IMR-90 (cell line): ENCODE measurements around the gene IL1R2. TPM values are rescaled to one million over a fixed set of nuclear protein-coding genes. Genes with fewer than 3 reads are reported as not detected.

ENCODE experiments used
- ATAC-seq: fragments of 200-7000 bp; cut with Tn5 transposase; 2 replicates; pipeline ENCODE4 v1.9.1; 2020; ENCODE audit warnings: low read depth, mild to moderate bottlenecking, moderate library complexity
- BruUV-seq: library from RNA; stranded (reverse); fragments of 400-500 nt; replicated peaks from 2 replicates; lab custom pipeline; 2021; lab: Mats Ljungman, UMichigan
- CTCF ChIA-PET: fragments of 300-600 bp; formaldehyde crosslinking; extraction: SDS; loops from one replicate; lab custom pipeline; 2021; ENCODE audit warnings: antibody characterized with exemption; lab: Yijun Ruan, JAX
- POLR2A ChIA-PET: fragments of 300-600 bp; sonication (Branson Sonifier 250); formaldehyde crosslinking; loops from one replicate; lab custom pipeline; 2022; ENCODE audit warnings: antibody characterized with exemption; ENCODE audit not compliant: unreplicated experiment; lab: Charles Lee
- DNase-seq: peaks from one replicate; pipeline ENCODE4 v3.0.0; 2013
- H2AFZ ChIP-seq: replicated peaks from 2 replicates; pipeline ENCODE3; 2013; ENCODE audit warnings: low read length, mild to moderate bottlenecking; ENCODE audit not compliant: poor library complexity
- H2AK5ac ChIP-seq: 2 replicates; pipeline ENCODE4 v1.6.1; 2013; ENCODE audit warnings: low read depth, low read length, inconsistent platforms
- H2AK9ac ChIP-seq: replicated peaks from 2 replicates; pipeline ENCODE3; 2013; ENCODE audit warnings: mild to moderate bottlenecking, low read depth, low read length, moderate library complexity; ENCODE audit not compliant: poor library complexity
- H2BK120ac ChIP-seq: 2 replicates; pipeline ENCODE4 v1.6.1; 2013; ENCODE audit warnings: low read depth, low read length, inconsistent platforms
- H2BK15ac ChIP-seq: 3 replicates; pipeline ENCODE4 v1.6.1; 2013; ENCODE audit warnings: low read depth, low read length, inconsistent platforms
- H2BK20ac ChIP-seq: 2 replicates; pipeline ENCODE4 v1.6.1; 2013; ENCODE audit warnings: low read depth, mild to moderate bottlenecking, inconsistent platforms, low read length, moderate library complexity
- H2BK5ac ChIP-seq: 2 replicates; pipeline ENCODE4 v1.6.1; 2013; ENCODE audit warnings: mild to moderate bottlenecking, low read depth, low read length, inconsistent platforms; ENCODE audit not compliant: poor library complexity, severe bottlenecking
- H3K14ac ChIP-seq: replicated peaks from 2 replicates; pipeline ENCODE4 v1.6.1; 2013; ENCODE audit warnings: low read depth, low read length, inconsistent platforms
- H3K18ac ChIP-seq: 2 replicates; pipeline ENCODE4 v1.6.1; 2013; ENCODE audit warnings: low read depth, low read length, control low read depth
- H3K23ac ChIP-seq: 2 replicates; pipeline ENCODE4 v1.6.1; 2013; ENCODE audit warnings: low read depth, low read length, inconsistent platforms
- H3K27ac ChIP-seq: 2 replicates; pipeline ENCODE4 v1.5.1; 2013; ENCODE audit warnings: mild to moderate bottlenecking, control low read depth, low read length; ENCODE audit not compliant: insufficient read depth
- H3K27me3 ChIP-seq: 2 replicates; pipeline ENCODE4 v1.6.1; 2013; ENCODE audit warnings: low read length; ENCODE audit not compliant: control insufficient read depth, insufficient read depth
- H3K36me3 ChIP-seq: 2 replicates; pipeline ENCODE4 v1.6.1; 2013; ENCODE audit warnings: low read length, mixed read lengths; ENCODE audit not compliant: control insufficient read depth, insufficient read depth
- H3K4ac ChIP-seq: 2 replicates; pipeline ENCODE4 v1.6.1; 2013; ENCODE audit warnings: low read depth, low read length, inconsistent platforms
- H3K4me1 ChIP-seq: 2 replicates; pipeline ENCODE4 v1.6.1; 2013; ENCODE audit warnings: low read length, mixed read lengths; ENCODE audit not compliant: control insufficient read depth, insufficient read depth
- H3K4me2 ChIP-seq: 2 replicates; pipeline ENCODE4 v1.6.1; 2013; ENCODE audit warnings: low read depth, mild to moderate bottlenecking, control low read depth, low read length, moderate library complexity
- H3K4me3 ChIP-seq: 2 replicates; pipeline ENCODE4 v1.5.1; 2013; ENCODE audit warnings: low read depth, mild to moderate bottlenecking, control low read depth, low read length, moderate library complexity; ENCODE audit not compliant: insufficient read depth
- H3K56ac ChIP-seq: 2 replicates; pipeline ENCODE4 v1.6.1; 2013; ENCODE audit warnings: low read length, inconsistent platforms; ENCODE audit not compliant: insufficient read depth; ENCODE audit errors: extremely low read depth
- H3K79me1 ChIP-seq, 2 experiments: 2 replicates each; pipeline ENCODE4 v1.6.1; 2013; ENCODE audit warnings: low read length in 2 of 2, inconsistent platforms in 1 of 2, low read depth in 1 of 2
- H3K9ac ChIP-seq: 2 replicates; pipeline ENCODE4 v1.6.1; 2013; ENCODE audit warnings: low read depth, low read length, control low read depth
- H3K9me1 ChIP-seq: 2 replicates; pipeline ENCODE4 v1.6.1; 2013; ENCODE audit warnings: low read length, inconsistent platforms; ENCODE audit not compliant: insufficient read depth
- H3K9me3 ChIP-seq: 2 replicates; pipeline ENCODE4 v1.6.1; 2013; ENCODE audit warnings: low read length; ENCODE audit not compliant: control insufficient read depth, insufficient read depth
- H4K20me1 ChIP-seq: 2 replicates; pipeline ENCODE4 v1.6.1; 2013; ENCODE audit warnings: low read length, inconsistent platforms; ENCODE audit not compliant: insufficient read depth
- H4K5ac ChIP-seq: 2 replicates; pipeline ENCODE4 v1.6.1; 2013; ENCODE audit warnings: mild to moderate bottlenecking, low read depth, low read length, control low read depth
- H4K8ac ChIP-seq, 2 experiments: 2 replicates each; pipeline ENCODE4 v1.6.1; 2013; ENCODE audit warnings: low read depth in 2 of 2, low read length in 2 of 2, control low read depth in 1 of 2, inconsistent platforms in 1 of 2
- H4K91ac ChIP-seq: 2 replicates; pipeline ENCODE4 v1.6.1; 2013; ENCODE audit warnings: low read depth, low read length, inconsistent platforms; ENCODE audit not compliant: insufficient read depth
- BHLHE40 ChIP-seq: fragments of 150-350 bp; IDR thresholded peaks from 2 replicates; pipeline ENCODE4 v1.6.1; 2016; ENCODE audit warnings: mild to moderate bottlenecking, low read depth, low read length
- CEBPB ChIP-seq: IDR thresholded peaks from 2 replicates; pipeline ENCODE4 v1.6.1; 2012; ENCODE audit warnings: low read depth, low read length, improper control_type of control experiment
- MAZ ChIP-seq: IDR thresholded peaks from 2 replicates; pipeline ENCODE4 v1.6.1; 2012; ENCODE audit warnings: low read depth, mild to moderate bottlenecking, low read length, improper control_type of control experiment, moderate library complexity, borderline replicate concordance
- POLR2A ChIP-seq: IDR thresholded peaks from 2 replicates; pipeline ENCODE4 v1.6.1; 2012; ENCODE audit warnings: mild to moderate bottlenecking, low read depth, low read length
- WGBS, 2 experiments: methylation state at CpG; one replicate each; pipeline versions ENCODE4 v1.1.5 to v1.1.7; 2013; ENCODE audit warnings: missing lambda C conversion rate in 2 of 2; ENCODE audit not compliant: insufficient read length in 1 of 2; ENCODE audit errors: extremely low coverage in 2 of 2; 5-methylcytosine and 5-hydroxymethylcytosine counted together
- dilution Hi-C: fragments of 300-500 bp; cut with HindIII; formaldehyde crosslinking; loops from one replicate; pipeline ENCODE4 v1.14.3; 2018; ENCODE audit warnings: low sequenced_read_pairs; ENCODE audit not compliant: unreplicated experiment
- in situ Hi-C: fragments of 300-500 bp; cut with MboI; formaldehyde crosslinking; loops from 3 replicates; pipeline ENCODE4 v1.14.3; 2019; ENCODE audit warnings: low sequenced_read_pairs, inconsistent platforms, mixed read lengths
- intact Hi-C: fragments of 100-400 bp; cut with micrococcal nuclease; formaldehyde crosslinking; loops from 2 replicates; pipeline ENCODE4 v1.10.0; 2022
- polyA plus RNA-seq, 3 experiments: library from polyadenylated mRNA; depleted of rRNA; stranded (reverse); fragments of >200 nt; gene quantifications; 2 replicates each; pipeline ENCODE4 v1.2.3, GENCODE V29; 2012; ENCODE audit warnings: low replicate concordance in 1 of 3
- total RNA-seq: library from RNA; depleted of rRNA; stranded (reverse); fragments of >200 nt; gene quantifications from 2 replicates; pipeline ENCODE4 v1.2.3, GENCODE V29; 2012
- TF ChIP-seq, protein P1 (sequence below): conservative IDR thresholded peaks from 2 replicates; pipeline ENCODE4 v1.5.1; 2012; ENCODE audit warnings: mild to moderate bottlenecking, low read depth, low read length, improper control_type of control experiment

Gene IL1R2
- total and polyA plus RNA-seq, 2 of the 4 experiments (the other 2 are of a cell fraction): not detected

DNA sequence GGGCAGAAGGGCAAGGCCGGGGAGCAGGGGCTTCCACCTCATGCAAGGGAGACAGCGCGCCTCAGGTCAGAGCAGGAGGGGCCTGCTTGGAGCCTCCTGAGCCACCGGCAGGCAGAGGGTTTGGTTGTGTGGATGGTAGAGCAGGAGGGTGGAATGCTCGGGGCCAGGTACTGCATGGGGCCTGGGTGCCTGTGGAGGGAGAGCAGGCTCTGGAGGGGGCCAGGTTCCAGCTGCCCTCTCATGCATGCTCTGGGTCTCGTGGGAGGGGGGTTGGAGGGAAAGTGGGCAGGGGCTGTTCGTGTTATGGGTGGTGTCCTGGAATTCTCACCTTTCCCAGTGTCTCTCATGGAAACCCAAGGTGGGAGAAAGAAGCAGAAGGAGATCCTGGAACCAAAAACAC is 3.2 kb upstream of the IL1R2 start:
- intact Hi-C loops: no loop called here
- Histone ChIP-seq H4K20me1 (no peaks in the 10 kb centered on the region), H3K14ac (no peak overlapping the region), H3K9me1 (no peaks in the 10 kb centered on the region), H2BK5ac (no peak overlapping the region), H3K9ac (no peak overlapping the region), H2BK120ac (no peak overlapping the region), H3K4me1 (no peaks in the 10 kb centered on the region), H3K4me3 (no peak overlapping the region), H2AK5ac (no peak overlapping the region), H2AFZ (no peak overlapping the region), H3K9me3 (no peaks in the 10 kb centered on the region), H3K56ac (no peak overlapping the region), H3K23ac (no peak overlapping the region), H3K4ac (no peak overlapping the region), H2AK9ac (no peak overlapping the region), H4K91ac (no peak overlapping the region), H3K18ac (no peak overlapping the region), H3K4me2 (no peak overlapping the region), H3K27ac (no peak overlapping the region), H4K5ac (no peak overlapping the region), H2BK20ac (no peak overlapping the region), H4K8ac (no peak overlapping the region), H3K79me1 (no peaks in the 10 kb centered on the region), H3K27me3 (peaks cover 46% of the 10 kb centered on the region), H2BK15ac (no peak overlapping the region), H3K36me3 (no peaks in the 10 kb centered on the region)
- POLR2A ChIA-PET: no interaction called here
- WGBS, 2 experiments: no CpG with 5 or more reads among the region's 7 CpGs
- in situ Hi-C loops: no loop called here
- dilution Hi-C loops: no loop called here
- TF ChIP-seq MAZ (no peak), CEBPB (no peak), POLR2A (no peak), BHLHE40 (no peak)
- TF ChIP-seq, protein P1, sequence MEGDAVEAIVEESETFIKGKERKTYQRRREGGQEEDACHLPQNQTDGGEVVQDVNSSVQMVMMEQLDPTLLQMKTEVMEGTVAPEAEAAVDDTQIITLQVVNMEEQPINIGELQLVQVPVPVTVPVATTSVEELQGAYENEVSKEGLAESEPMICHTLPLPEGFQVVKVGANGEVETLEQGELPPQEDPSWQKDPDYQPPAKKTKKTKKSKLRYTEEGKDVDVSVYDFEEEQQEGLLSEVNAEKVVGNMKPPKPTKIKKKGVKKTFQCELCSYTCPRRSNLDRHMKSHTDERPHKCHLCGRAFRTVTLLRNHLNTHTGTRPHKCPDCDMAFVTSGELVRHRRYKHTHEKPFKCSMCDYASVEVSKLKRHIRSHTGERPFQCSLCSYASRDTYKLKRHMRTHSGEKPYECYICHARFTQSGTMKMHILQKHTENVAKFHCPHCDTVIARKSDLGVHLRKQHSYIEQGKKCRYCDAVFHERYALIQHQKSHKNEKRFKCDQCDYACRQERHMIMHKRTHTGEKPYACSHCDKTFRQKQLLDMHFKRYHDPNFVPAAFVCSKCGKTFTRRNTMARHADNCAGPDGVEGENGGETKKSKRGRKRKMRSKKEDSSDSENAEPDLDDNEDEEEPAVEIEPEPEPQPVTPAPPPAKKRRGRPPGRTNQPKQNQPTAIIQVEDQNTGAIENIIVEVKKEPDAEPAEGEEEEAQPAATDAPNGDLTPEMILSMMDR: no peak
- no TSS peak for BruUV-seq
- no peak for ATAC-seq
- DNase-seq: no peak
- CTCF ChIA-PET: interaction anchor here (2.3 kb wide), 1 partner anchor 18 kb away, joined by 11 read pairs; no protein-coding TSS in a partner anchor
